HCT116 (cell line): ENCODE measurements around the gene GABRA4.

Experiments
- TF ChIP-seq, protein P1 (sequence below), 3 experiments: fragments of 200-600 bp in 1 of 3; sonication (generic) in 1 of 3; IDR thresholded peaks in 2 of 3; conservative IDR thresholded peaks in 1 of 3; 2 replicates each; pipeline ENCODE4 v1.5.1; 2012 to 2017; ENCODE audit warnings: low read depth in 2 of 3, low read length in 2 of 3, antibody characterized with exemption in 1 of 3, borderline replicate concordance in 1 of 3, control low read depth in 1 of 3, mild to moderate bottlenecking in 1 of 3, mixed read lengths in 1 of 3, mixed run types in 1 of 3, moderate library complexity in 1 of 3; ENCODE audit not compliant: insufficient read depth in 1 of 3
- TF ChIP-seq, protein P2 (sequence below): IDR thresholded peaks from 2 replicates; pipeline ENCODE4 v1.6.1; 2012; ENCODE audit warnings: low read depth

DNA sequence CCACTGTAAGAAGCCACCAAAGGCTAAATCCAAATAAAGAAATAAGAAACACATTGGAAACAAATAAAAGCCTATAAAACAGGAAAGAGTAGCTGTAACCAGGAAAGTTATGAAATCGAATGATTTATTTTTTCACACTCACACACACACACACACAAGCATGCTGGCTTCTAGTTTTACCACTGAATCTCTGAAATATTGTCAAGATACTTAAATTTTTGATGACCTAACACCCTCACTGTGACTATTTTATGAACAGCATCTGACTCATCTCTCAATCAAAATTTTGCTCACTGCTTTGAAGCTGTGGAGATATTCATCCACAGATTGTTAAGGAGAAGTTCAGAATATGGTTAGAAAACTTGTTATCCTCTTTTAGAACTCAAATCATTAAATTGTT, 24.1 kb upstream of the GABRA4 start:
- TF ChIP-seq, protein P1, sequence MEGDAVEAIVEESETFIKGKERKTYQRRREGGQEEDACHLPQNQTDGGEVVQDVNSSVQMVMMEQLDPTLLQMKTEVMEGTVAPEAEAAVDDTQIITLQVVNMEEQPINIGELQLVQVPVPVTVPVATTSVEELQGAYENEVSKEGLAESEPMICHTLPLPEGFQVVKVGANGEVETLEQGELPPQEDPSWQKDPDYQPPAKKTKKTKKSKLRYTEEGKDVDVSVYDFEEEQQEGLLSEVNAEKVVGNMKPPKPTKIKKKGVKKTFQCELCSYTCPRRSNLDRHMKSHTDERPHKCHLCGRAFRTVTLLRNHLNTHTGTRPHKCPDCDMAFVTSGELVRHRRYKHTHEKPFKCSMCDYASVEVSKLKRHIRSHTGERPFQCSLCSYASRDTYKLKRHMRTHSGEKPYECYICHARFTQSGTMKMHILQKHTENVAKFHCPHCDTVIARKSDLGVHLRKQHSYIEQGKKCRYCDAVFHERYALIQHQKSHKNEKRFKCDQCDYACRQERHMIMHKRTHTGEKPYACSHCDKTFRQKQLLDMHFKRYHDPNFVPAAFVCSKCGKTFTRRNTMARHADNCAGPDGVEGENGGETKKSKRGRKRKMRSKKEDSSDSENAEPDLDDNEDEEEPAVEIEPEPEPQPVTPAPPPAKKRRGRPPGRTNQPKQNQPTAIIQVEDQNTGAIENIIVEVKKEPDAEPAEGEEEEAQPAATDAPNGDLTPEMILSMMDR (IDR thresholded peaks at IDR 0.05 in 2 of 3, conservative IDR thresholded peaks at IDR 0.05 in 1 of 3; ENCODE audit: borderline replicate concordance in 1 of 3, insufficient read depth in 1 of 3, low read depth in 2 of 3, low read length in 2 of 3): no peak
- TF ChIP-seq, protein P2, sequence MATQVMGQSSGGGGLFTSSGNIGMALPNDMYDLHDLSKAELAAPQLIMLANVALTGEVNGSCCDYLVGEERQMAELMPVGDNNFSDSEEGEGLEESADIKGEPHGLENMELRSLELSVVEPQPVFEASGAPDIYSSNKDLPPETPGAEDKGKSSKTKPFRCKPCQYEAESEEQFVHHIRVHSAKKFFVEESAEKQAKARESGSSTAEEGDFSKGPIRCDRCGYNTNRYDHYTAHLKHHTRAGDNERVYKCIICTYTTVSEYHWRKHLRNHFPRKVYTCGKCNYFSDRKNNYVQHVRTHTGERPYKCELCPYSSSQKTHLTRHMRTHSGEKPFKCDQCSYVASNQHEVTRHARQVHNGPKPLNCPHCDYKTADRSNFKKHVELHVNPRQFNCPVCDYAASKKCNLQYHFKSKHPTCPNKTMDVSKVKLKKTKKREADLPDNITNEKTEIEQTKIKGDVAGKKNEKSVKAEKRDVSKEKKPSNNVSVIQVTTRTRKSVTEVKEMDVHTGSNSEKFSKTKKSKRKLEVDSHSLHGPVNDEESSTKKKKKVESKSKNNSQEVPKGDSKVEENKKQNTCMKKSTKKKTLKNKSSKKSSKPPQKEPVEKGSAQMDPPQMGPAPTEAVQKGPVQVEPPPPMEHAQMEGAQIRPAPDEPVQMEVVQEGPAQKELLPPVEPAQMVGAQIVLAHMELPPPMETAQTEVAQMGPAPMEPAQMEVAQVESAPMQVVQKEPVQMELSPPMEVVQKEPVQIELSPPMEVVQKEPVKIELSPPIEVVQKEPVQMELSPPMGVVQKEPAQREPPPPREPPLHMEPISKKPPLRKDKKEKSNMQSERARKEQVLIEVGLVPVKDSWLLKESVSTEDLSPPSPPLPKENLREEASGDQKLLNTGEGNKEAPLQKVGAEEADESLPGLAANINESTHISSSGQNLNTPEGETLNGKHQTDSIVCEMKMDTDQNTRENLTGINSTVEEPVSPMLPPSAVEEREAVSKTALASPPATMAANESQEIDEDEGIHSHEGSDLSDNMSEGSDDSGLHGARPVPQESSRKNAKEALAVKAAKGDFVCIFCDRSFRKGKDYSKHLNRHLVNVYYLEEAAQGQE: no peak
